Stimulated activated CD4-positive, alpha-beta T cell treated with anti-CD3 and anti-CD28 coated beads, Interleukin-2, amount 100 ng/mL, for 4 hours (primary cell): ENCODE results near the gene IL9R.
"Not testable (repeated sequence)": the region's sequence is repeated elsewhere in the genome, so short reads cannot be mapped to it uniquely, and the experiment has no call there.

ENCODE experiments used
- DNase-seq: peaks from one replicate; pipeline ENCODE4 v3.0.0-alpha.2; 2020; ENCODE audit warnings: low read depth

The IL9R gene

GRCh38 chrX:156030474-156030873 lies 33.0 kb downstream of the IL9R start:
- DNase-seq = not testable (repeated sequence)
